ENCODE results near the gene PSORS1C2. TPM values are rescaled to one million over a fixed set of nuclear protein-coding genes. Genes with fewer than 3 reads are reported as not detected.

The PSORS1C2 gene
- total RNA-seq, 1 donor = not detected

Small RNA genes lying within 50 kb of the gene (small RNA-seq; reads per million reads assigned to genes)
- gene POLR2LP1 = not detected

Other genes with a start within 250 kb of the PSORS1C2 start
- gene GTF2H4, start 230.9 kb downstream of the PSORS1C2 start, total RNA-seq = 19.1 TPM
- gene VARS2, start 224.8 kb downstream of the PSORS1C2 start, total RNA-seq = 15.9 TPM
- not detected for gene SFTA2, start 206.9 kb downstream of the PSORS1C2 start, total RNA-seq
- not detected for gene MUCL3, start 198.1 kb downstream of the PSORS1C2 start, total RNA-seq
- gene MUC21, start 155.3 kb downstream of the PSORS1C2 start, total RNA-seq = under 0.01 TPM
- not detected for gene MUC22, start 128.6 kb downstream of the PSORS1C2 start, total RNA-seq
- gene C6orf15, start 26.5 kb downstream of the PSORS1C2 start, total RNA-seq = not detected
- 0.27 TPM for gene PSORS1C1, start 24.3 kb downstream of the PSORS1C2 start, total RNA-seq
- gene CDSN, start 18.6 kb downstream of the PSORS1C2 start, total RNA-seq = under 0.01 TPM
- gene CCHCR1, start 18.7 kb upstream of the PSORS1C2 start, total RNA-seq = 21.8 TPM
- 12.4 TPM for gene TCF19, start 19.5 kb upstream of the PSORS1C2 start, total RNA-seq
- gene POU5F1, start 31.6 kb upstream of the PSORS1C2 start, total RNA-seq = not detected
- gene HLA-C, start 133.0 kb upstream of the PSORS1C2 start, total RNA-seq = 1,739 TPM
- gene HLA-B, start 218.1 kb upstream of the PSORS1C2 start, total RNA-seq = 2,264 TPM

All from hematopoietic multipotent progenitor cell (in vitro differentiated cells).